PC-9 (cell line): Measurements from ENCODE around the gene SIK3. TPM values are rescaled to one million over a fixed set of nuclear protein-coding genes. Genes with fewer than 3 reads are reported as not detected.

Experiments used
- BruUV-seq: library from RNA; stranded (reverse); fragments of 400-500 nt; replicated peaks from 2 replicates; lab custom pipeline; 2021; lab: Mats Ljungman, UMichigan
- CTCF ChIA-PET: fragments of 300-600 bp; sonication (Branson Sonifier 250); formaldehyde crosslinking; loops from one replicate; lab custom pipeline; 2022; ENCODE audit warnings: antibody characterized with exemption; lab: Charles Lee
- POLR2A ChIA-PET: fragments of 300-600 bp; sonication (Branson Sonifier 250); formaldehyde crosslinking; loops from one replicate; lab custom pipeline; 2022; ENCODE audit warnings: antibody characterized with exemption; ENCODE audit not compliant: unreplicated experiment; lab: Charles Lee
- DNase-seq, 2 experiments: peaks; one replicate each; pipeline versions ENCODE4 v3.0.0 to v3.0.0-alpha.2; 2015 to 2022; ENCODE audit warnings: mixed read lengths in 1 of 2
- H2AFZ ChIP-seq: fragments of 200-600 bp; sonication (generic); 2 replicates; pipeline ENCODE4 v1.8.1; 2017; ENCODE audit warnings: antibody characterized with exemption
- H3F3A ChIP-seq: fragments of 200-600 bp; sonication (generic); 2 replicates; pipeline ENCODE4 v1.8.1; 2017; ENCODE audit warnings: antibody characterized with exemption, mild to moderate bottlenecking, low read depth; ENCODE audit not compliant: insufficient read depth
- H3K27ac ChIP-seq: fragments of 200-600 bp; sonication (generic); 2 replicates; pipeline ENCODE4 v1.6.1; 2016; ENCODE audit warnings: mixed run types
- H3K27me3 ChIP-seq: fragments of 200-600 bp; sonication (generic); 2 replicates; pipeline ENCODE4 v1.6.1; 2016; ENCODE audit warnings: low read depth, mixed run types; ENCODE audit not compliant: insufficient read depth
- H3K36me3 ChIP-seq: fragments of 200-600 bp; sonication (generic); 2 replicates; pipeline ENCODE4 v1.6.1; 2016; ENCODE audit warnings: low read depth, mixed run types
- H3K4me1 ChIP-seq: fragments of 200-600 bp; sonication (generic); replicated peaks from 2 replicates; pipeline ENCODE4 v1.6.1; 2016; ENCODE audit warnings: mixed run types; ENCODE audit not compliant: insufficient read depth
- H3K4me2 ChIP-seq: fragments of 200-600 bp; sonication (generic); 2 replicates; pipeline ENCODE4 v1.6.1; 2017; ENCODE audit warnings: mixed run types
- H3K4me3 ChIP-seq: fragments of 200-600 bp; sonication (generic); 2 replicates; pipeline ENCODE4 v1.6.1; 2016; ENCODE audit warnings: mixed run types
- H3K79me2 ChIP-seq: fragments of 200-600 bp; sonication (generic); 2 replicates; pipeline ENCODE4 v1.6.1; 2017; ENCODE audit warnings: low read depth, mixed run types
- H3K9me2 ChIP-seq: fragments of 200-600 bp; sonication (generic); 2 replicates; pipeline ENCODE4 v1.8.1; 2017; ENCODE audit warnings: mild to moderate bottlenecking; ENCODE audit not compliant: insufficient read depth
- H3K9me3 ChIP-seq: fragments of 200-600 bp; sonication (generic); 2 replicates; pipeline ENCODE4 v1.8.1; 2016; ENCODE audit warnings: low read depth; ENCODE audit not compliant: insufficient read depth
- H4K20me1 ChIP-seq: fragments of 200-600 bp; sonication (generic); 2 replicates; pipeline ENCODE4 v1.8.1; 2017; ENCODE audit not compliant: insufficient read depth
- EZH2 ChIP-seq: fragments of 200-600 bp; sonication (generic); IDR thresholded peaks from 2 replicates; pipeline ENCODE4 v1.8.0; 2017; ENCODE audit warnings: antibody characterized with exemption, low read depth
- intact Hi-C: fragments of 100-400 bp; cut with micrococcal nuclease; formaldehyde crosslinking; loops from one replicate; pipeline ENCODE4 v1.10.0; 2022; ENCODE audit not compliant: unreplicated experiment
- total RNA-seq: library from RNA; stranded (reverse); gene quantifications from 2 replicates; pipeline ENCODE4 v1.2.3, GENCODE V29; 2021
- TF ChIP-seq, protein P1 (sequence below): fragments of 200-600 bp; sonication (generic); conservative IDR thresholded peaks from 2 replicates; pipeline ENCODE4 v1.6.1; 2017; ENCODE audit warnings: mixed run types, antibody characterized with exemption, mild to moderate bottlenecking, moderate library complexity

The SIK3 gene
- total RNA-seq, 1 experiment from 2014 or later: 30.2 TPM

GRCh38 chr11:116869610-116870009, 228.6 kb downstream of the SIK3 start:
- no TSS peak for BruUV-seq
- Histone ChIP-seq H3K4me1 (no peaks in the 10 kb centered on the region), H2AFZ (no peak overlapping the region), H3K4me3 (no peak overlapping the region), H4K20me1 (no peaks in the 10 kb centered on the region), H3F3A (no peaks in the 10 kb centered on the region), H3K36me3 (peaks cover 12% of the 10 kb centered on the region; the same call in 1 of the 2 replicates), H3K9me3 (no peaks in the 10 kb centered on the region), H3K4me2 (no peak overlapping the region), H3K27ac (no peak overlapping the region), H3K9me2 (no peaks in the 10 kb centered on the region), H3K79me2 (no peaks in the 10 kb centered on the region), H3K27me3 (no peaks in the 10 kb centered on the region)
- POLR2A ChIA-PET: no interaction called here
- CTCF ChIA-PET: no interaction called here
- TF ChIP-seq EZH2: no peak
- TF ChIP-seq, protein P1, sequence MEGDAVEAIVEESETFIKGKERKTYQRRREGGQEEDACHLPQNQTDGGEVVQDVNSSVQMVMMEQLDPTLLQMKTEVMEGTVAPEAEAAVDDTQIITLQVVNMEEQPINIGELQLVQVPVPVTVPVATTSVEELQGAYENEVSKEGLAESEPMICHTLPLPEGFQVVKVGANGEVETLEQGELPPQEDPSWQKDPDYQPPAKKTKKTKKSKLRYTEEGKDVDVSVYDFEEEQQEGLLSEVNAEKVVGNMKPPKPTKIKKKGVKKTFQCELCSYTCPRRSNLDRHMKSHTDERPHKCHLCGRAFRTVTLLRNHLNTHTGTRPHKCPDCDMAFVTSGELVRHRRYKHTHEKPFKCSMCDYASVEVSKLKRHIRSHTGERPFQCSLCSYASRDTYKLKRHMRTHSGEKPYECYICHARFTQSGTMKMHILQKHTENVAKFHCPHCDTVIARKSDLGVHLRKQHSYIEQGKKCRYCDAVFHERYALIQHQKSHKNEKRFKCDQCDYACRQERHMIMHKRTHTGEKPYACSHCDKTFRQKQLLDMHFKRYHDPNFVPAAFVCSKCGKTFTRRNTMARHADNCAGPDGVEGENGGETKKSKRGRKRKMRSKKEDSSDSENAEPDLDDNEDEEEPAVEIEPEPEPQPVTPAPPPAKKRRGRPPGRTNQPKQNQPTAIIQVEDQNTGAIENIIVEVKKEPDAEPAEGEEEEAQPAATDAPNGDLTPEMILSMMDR: no peak
- intact Hi-C loops: no loop called here
- no peak for DNase-seq

DNA sequence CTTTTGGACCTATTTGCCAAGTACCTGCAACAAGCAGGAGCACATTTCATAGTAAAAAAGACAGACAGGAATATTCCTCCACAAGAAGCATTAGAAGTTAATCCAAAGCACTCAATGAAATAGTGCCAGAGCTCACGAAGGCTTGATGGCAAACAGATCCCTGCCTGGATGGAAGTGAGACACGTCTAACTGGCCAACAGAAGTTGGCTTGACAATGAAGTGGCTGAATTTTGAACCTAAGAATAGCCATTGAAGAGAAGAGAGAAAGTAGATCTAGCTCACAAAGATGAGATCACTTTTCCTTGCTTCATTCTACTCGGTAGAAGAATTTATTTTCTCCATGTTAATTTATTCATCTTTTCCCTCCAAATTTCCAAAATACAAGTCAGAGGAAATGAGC, 230.2 kb downstream of the SIK3 start:
- Histone ChIP-seq H3K27me3 (no peaks in the 10 kb centered on the region), H4K20me1 (no peaks in the 10 kb centered on the region), H3K9me3 (no peaks in the 10 kb centered on the region), H3K4me2 (no peak overlapping the region), H3K4me3 (no peak overlapping the region), H3K79me2 (no peaks in the 10 kb centered on the region), H3F3A (no peaks in the 10 kb centered on the region), H3K4me1 (no peaks in the 10 kb centered on the region), H2AFZ (no peak overlapping the region), H3K9me2 (no peaks in the 10 kb centered on the region), H3K36me3 (peaks cover 12% of the 10 kb centered on the region; the same call in 1 of the 2 replicates), H3K27ac (no peak overlapping the region)
- CTCF ChIA-PET: no interaction called here
- no TSS peak for BruUV-seq
- POLR2A ChIA-PET: no interaction called here
- intact Hi-C loops: no loop called here
- DNase-seq: no peak
- TF ChIP-seq EZH2: no peak
- TF ChIP-seq, protein P1: no peak

GRCh38 chr11:116867619-116868018, 230.6 kb downstream of the SIK3 start:
- Histone ChIP-seq H2AFZ (no peak overlapping the region), H3K4me3 (no peak overlapping the region), H4K20me1 (no peaks in the 10 kb centered on the region), H3K4me1 (no peaks in the 10 kb centered on the region), H3K36me3 (peaks cover 12% of the 10 kb centered on the region; the same call in 1 of the 2 replicates), H3K9me2 (no peaks in the 10 kb centered on the region), H3K27ac (no peak overlapping the region), H3K4me2 (no peak overlapping the region), H3K9me3 (no peaks in the 10 kb centered on the region), H3F3A (no peaks in the 10 kb centered on the region), H3K79me2 (no peaks in the 10 kb centered on the region), H3K27me3 (no peaks in the 10 kb centered on the region)
- no TSS peak for BruUV-seq
- intact Hi-C loops: no loop called here
- DNase-seq: no peak
- CTCF ChIA-PET: no interaction called here
- POLR2A ChIA-PET: no interaction called here
- no peak for TF ChIP-seq EZH2
- TF ChIP-seq, protein P1: no peak
